ENCODE results near the gene VARS2.

VARS2 gene

GRCh38 chr6:30931969-30932645, 18.1 kb downstream of the VARS2 start, which contains the start of gene SFTA2:
SFTA2 (minus strand) TSS chr6:30932170; CDS start chr6:30932096, 74 bp downstream.
- H2AFZ ChIP-seq (ENCODE audit: insufficient read depth, low read length, poor library complexity) = no peak within 1 kb of the TSS
- no peak within 1 kb of the TSS for H2BK12ac ChIP-seq (ENCODE audit: low read length)
- WGBS (ENCODE audit: extremely low coverage, insufficient coverage, insufficient read length) = no CpG with 5 or more reads among the region's 7 CpGs
- DNase-seq = no peak
- H3K18ac ChIP-seq (ENCODE audit: low read length) = no peak within 1 kb of the TSS
- no peak within 1 kb of the TSS for H3K27ac ChIP-seq (ENCODE audit: low read depth, low read length)
- H3K4me3 ChIP-seq (ENCODE audit: low read depth, low read length) = no peak within 1 kb of the TSS
- no peak within 1 kb of the TSS for H4K8ac ChIP-seq (ENCODE audit: low read depth, low read length)
- no peak within 1 kb of the TSS for H3K23ac ChIP-seq (ENCODE audit: low read length)
- no peaks in the 10 kb centered on the region for H3K79me2 ChIP-seq (ENCODE audit: control insufficient read depth, insufficient read depth, low read length, poor library complexity)
- H3K4me2 ChIP-seq (ENCODE audit: low read length) = no peak within 1 kb of the TSS
- peaks cover 4 to 11% of the 10 kb centered on the region in 2 experiments for H3K4me1 ChIP-seq (ENCODE audit: control insufficient read depth in 1 of 2, insufficient read depth in 2 of 2, low read length in 2 of 2)
- no peaks in the 10 kb centered on the region for H3K27me3 ChIP-seq (ENCODE audit: insufficient read depth, low read length)
- H4K91ac ChIP-seq (ENCODE audit: low read depth, low read length) = no peak within 1 kb of the TSS
- H3K4ac ChIP-seq (ENCODE audit: low read depth, low read length) = no peak within 1 kb of the TSS
- H3K36me3 ChIP-seq (ENCODE audit: control insufficient read depth in 1 of 2, insufficient read depth in 2 of 2, low read length in 2 of 2) = no peaks in the 10 kb centered on the region
- no peak within 1 kb of the TSS for H2AK5ac ChIP-seq (ENCODE audit: low read length)
- H3K79me1 ChIP-seq (ENCODE audit: low read length) = no peaks in the 10 kb centered on the region
- H2BK5ac ChIP-seq (ENCODE audit: low read depth, low read length, poor library complexity) = no peak within 1 kb of the TSS
- H3K9ac ChIP-seq (ENCODE audit: low read length) = no peak within 1 kb of the TSS
- no peak within 1 kb of the TSS for H4K12ac ChIP-seq (ENCODE audit: low read depth, low read length)
- no peak within 1 kb of the TSS for H2BK120ac ChIP-seq (ENCODE audit: insufficient read depth, low read length, poor library complexity)
- H3K9me3 ChIP-seq (ENCODE audit: insufficient read depth, low read depth, low read length) = peaks cover 4% of the 10 kb centered on the region
- H3K14ac ChIP-seq (ENCODE audit: low read length) = no peak within 1 kb of the TSS

- no peak overlapping the region for H2BK120ac ChIP-seq (ENCODE audit: insufficient read depth, low read length, poor library complexity)
- no peak overlapping the region for H3K4me2 ChIP-seq (ENCODE audit: low read length)
These were observed 18.8 kb downstream of the VARS2 start for GRCh38 chr6:30932665-30933365.

GRCh38 chr6:30935018-30935417, 21.0 kb downstream of the VARS2 start:
- no peaks in the 10 kb centered on the region for H3K79me2 ChIP-seq (ENCODE audit: control insufficient read depth, insufficient read depth, low read length, poor library complexity)

More at GRCh38 chr6:30932665-30933365, 18.8 kb downstream of the VARS2 start:
- Histone ChIP-seq H2AK5ac (ENCODE audit: low read length) (no peak overlapping the region), H3K23ac (ENCODE audit: low read length) (no peak overlapping the region), H3K27me3 (ENCODE audit: insufficient read depth, low read length) (no peaks in the 10 kb centered on the region), H2BK5ac (ENCODE audit: low read depth, low read length, poor library complexity) (no peak overlapping the region), H3K79me2 (ENCODE audit: control insufficient read depth, insufficient read depth, low read length, poor library complexity) (no peaks in the 10 kb centered on the region), H4K8ac (ENCODE audit: low read depth, low read length) (no peak overlapping the region), H3K36me3 (ENCODE audit: control insufficient read depth in 1 of 2, insufficient read depth in 2 of 2, low read length in 2 of 2) (no peaks in the 10 kb centered on the region), H3K27ac (ENCODE audit: low read depth, low read length) (no peak overlapping the region), H3K14ac (ENCODE audit: low read length) (no peak overlapping the region), H3K9me3 (ENCODE audit: insufficient read depth, low read depth, low read length) (peaks cover 4% of the 10 kb centered on the region), H2AFZ (ENCODE audit: insufficient read depth, low read length, poor library complexity) (no peak overlapping the region), H3K4me3 (ENCODE audit: low read depth, low read length) (no peak overlapping the region), H3K79me1 (ENCODE audit: low read length) (no peaks in the 10 kb centered on the region), H3K4ac (ENCODE audit: low read depth, low read length) (no peak overlapping the region), H4K12ac (ENCODE audit: low read depth, low read length) (no peak overlapping the region), H2BK12ac (ENCODE audit: low read length) (no peak overlapping the region), H3K9ac (ENCODE audit: low read length) (no peak overlapping the region), H4K91ac (ENCODE audit: low read depth, low read length) (no peak overlapping the region), H3K18ac (ENCODE audit: low read length) (no peak overlapping the region), H3K4me1 (ENCODE audit: control insufficient read depth in 1 of 2, insufficient read depth in 2 of 2, low read length in 2 of 2) (peaks cover 6 to 14% of the 10 kb centered on the region in 2 experiments)
- no CpG with 5 or more reads among the region's 6 CpGs for WGBS (ENCODE audit: extremely low coverage, insufficient coverage, insufficient read length)
- DNase-seq = no peak

GRCh38 chr6:30937265-30937664, 23.2 kb downstream of the VARS2 start:
- peaks cover under 1% of the 10 kb centered on the region for H3K79me1 ChIP-seq (ENCODE audit: low read length)
- no peak overlapping the region for H2BK12ac ChIP-seq (ENCODE audit: low read length)
- no peak overlapping the region for H3K18ac ChIP-seq (ENCODE audit: low read length)
- no peaks in the 10 kb centered on the region for H3K79me2 ChIP-seq (ENCODE audit: control insufficient read depth, insufficient read depth, low read length, poor library complexity)
- no peak overlapping the region for H4K91ac ChIP-seq (ENCODE audit: low read depth, low read length)
- H2BK120ac ChIP-seq (ENCODE audit: insufficient read depth, low read length, poor library complexity) = no peak overlapping the region
- H2BK5ac ChIP-seq (ENCODE audit: low read depth, low read length, poor library complexity) = no peak overlapping the region
- peaks cover 2% of the 10 kb centered on the region for H3K9me3 ChIP-seq (ENCODE audit: insufficient read depth, low read depth, low read length)
- H3K4ac ChIP-seq (ENCODE audit: low read depth, low read length) = no peak overlapping the region
- H3K36me3 ChIP-seq (ENCODE audit: control insufficient read depth in 1 of 2, insufficient read depth in 2 of 2, low read length in 2 of 2) = no peaks in the 10 kb centered on the region
- no CpG with 5 or more reads among the region's 6 CpGs for WGBS (ENCODE audit: extremely low coverage, insufficient coverage, insufficient read length)
- H2AFZ ChIP-seq (ENCODE audit: insufficient read depth, low read length, poor library complexity) = no peak overlapping the region
- H3K27me3 ChIP-seq (ENCODE audit: insufficient read depth, low read length) = no peaks in the 10 kb centered on the region
- H3K27ac ChIP-seq (ENCODE audit: low read depth, low read length) = no peak overlapping the region
- H4K12ac ChIP-seq (ENCODE audit: low read depth, low read length) = no peak overlapping the region
- H3K9ac ChIP-seq (ENCODE audit: low read length) = no peak overlapping the region
- peaks cover 4 to 8% of the 10 kb centered on the region in 2 experiments for H3K4me1 ChIP-seq (ENCODE audit: control insufficient read depth in 1 of 2, insufficient read depth in 2 of 2, low read length in 2 of 2)
- no peak overlapping the region for H3K4me2 ChIP-seq (ENCODE audit: low read length)
- no peak overlapping the region for H3K23ac ChIP-seq (ENCODE audit: low read length)
- H3K14ac ChIP-seq (ENCODE audit: low read length) = no peak overlapping the region
- DNase-seq = no peak
- H4K8ac ChIP-seq (ENCODE audit: low read depth, low read length) = no peak overlapping the region
- no peak overlapping the region for H3K4me3 ChIP-seq (ENCODE audit: low read depth, low read length)
- no peak overlapping the region for H2AK5ac ChIP-seq (ENCODE audit: low read length)

More at GRCh38 chr6:30935018-30935417, 21.0 kb downstream of the VARS2 start:
- peaks cover 2% of the 10 kb centered on the region for H3K9me3 ChIP-seq (ENCODE audit: insufficient read depth, low read depth, low read length)
- no peaks in the 10 kb centered on the region for H3K36me3 ChIP-seq (ENCODE audit: control insufficient read depth in 1 of 2, insufficient read depth in 2 of 2, low read length in 2 of 2)
- no peaks in the 10 kb centered on the region for H3K79me1 ChIP-seq (ENCODE audit: low read length)
- H2AFZ ChIP-seq (ENCODE audit: insufficient read depth, low read length, poor library complexity) = no peak overlapping the region
- no peak overlapping the region for H4K12ac ChIP-seq (ENCODE audit: low read depth, low read length)
- no peak overlapping the region for H4K91ac ChIP-seq (ENCODE audit: low read depth, low read length)
- H3K9ac ChIP-seq (ENCODE audit: low read length) = no peak overlapping the region
- H3K4me1 ChIP-seq (ENCODE audit: control insufficient read depth in 1 of 2, insufficient read depth in 2 of 2, low read length in 2 of 2) = peaks cover 6 to 14% of the 10 kb centered on the region in 2 experiments
- H3K4me3 ChIP-seq (ENCODE audit: low read depth, low read length) = no peak overlapping the region
- H2BK12ac ChIP-seq (ENCODE audit: low read length) = no peak overlapping the region
- no CpG with 5 or more reads among the region's 3 CpGs for WGBS (ENCODE audit: extremely low coverage, insufficient coverage, insufficient read length)
- no peak overlapping the region for H3K23ac ChIP-seq (ENCODE audit: low read length)
- no peak overlapping the region for H3K14ac ChIP-seq (ENCODE audit: low read length)
- H4K8ac ChIP-seq (ENCODE audit: low read depth, low read length) = no peak overlapping the region
- no peak overlapping the region for H3K4ac ChIP-seq (ENCODE audit: low read depth, low read length)
- H2BK5ac ChIP-seq (ENCODE audit: low read depth, low read length, poor library complexity) = no peak overlapping the region
- DNase-seq = no peak
- no peak overlapping the region for H3K27ac ChIP-seq (ENCODE audit: low read depth, low read length)
- no peak overlapping the region for H2BK120ac ChIP-seq (ENCODE audit: insufficient read depth, low read length, poor library complexity)
- no peak overlapping the region for H2AK5ac ChIP-seq (ENCODE audit: low read length)
- no peak overlapping the region for H3K18ac ChIP-seq (ENCODE audit: low read length)
- no peaks in the 10 kb centered on the region for H3K27me3 ChIP-seq (ENCODE audit: insufficient read depth, low read length)
- no peak overlapping the region for H3K4me2 ChIP-seq (ENCODE audit: low read length)

Data from trophoblast cell (in vitro differentiated cells and primary cell).